HEK293T (cell line): ENCODE measurements around the gene SYPL2.

ENCODE experiments used
- ARNT ChIP-seq: fragments of 450-650 bp; IDR thresholded peaks from 2 replicates; pipeline ENCODE4 v1.6.1; 2017; ENCODE audit warnings: mild to moderate bottlenecking
- BHLHE40 ChIP-seq: fragments of 450-650 bp; IDR thresholded peaks from 2 replicates; pipeline ENCODE4 v1.6.1; 2016; ENCODE audit warnings: mild to moderate bottlenecking, moderate library complexity, borderline replicate concordance
- CTBP1 ChIP-seq: fragments of 450-650 bp; IDR thresholded peaks from 2 replicates; pipeline ENCODE4 v1.6.1; 2016; ENCODE audit warnings: borderline replicate concordance
- ELF4 ChIP-seq: fragments of 450-650 bp; IDR thresholded peaks from 2 replicates; pipeline ENCODE4 v1.6.1; 2017; ENCODE audit warnings: antibody characterized with exemption
- FOXA1 ChIP-seq: fragments of 450-650 bp; IDR thresholded peaks from 2 replicates; pipeline ENCODE4 v1.6.1; 2016; ENCODE audit warnings: mild to moderate bottlenecking
- FOXK2 ChIP-seq: fragments of 450-650 bp; IDR thresholded peaks from 2 replicates; pipeline ENCODE4 v1.6.1; 2016; ENCODE audit warnings: mild to moderate bottlenecking
- FOXM1 ChIP-seq: fragments of 450-650 bp; IDR thresholded peaks from 2 replicates; pipeline ENCODE4 v1.6.1; 2017; ENCODE audit warnings: mild to moderate bottlenecking, borderline replicate concordance
- HDGF ChIP-seq: fragments of 450-650 bp; IDR thresholded peaks from 2 replicates; pipeline ENCODE4 v1.6.1; 2017; ENCODE audit warnings: antibody characterized with exemption, borderline replicate concordance
- NFRKB ChIP-seq: fragments of 450-650 bp; IDR thresholded peaks from 2 replicates; pipeline ENCODE4 v1.6.1; 2016; ENCODE audit warnings: mild to moderate bottlenecking, moderate library complexity
- SP1 ChIP-seq: fragments of 450-650 bp; IDR thresholded peaks from 2 replicates; pipeline ENCODE4 v1.6.1; 2017
- SUZ12 ChIP-seq: fragments of 450-650 bp; IDR thresholded peaks from 2 replicates; pipeline ENCODE4 v1.6.1; 2016; ENCODE audit warnings: mild to moderate bottlenecking
- TARDBP ChIP-seq: fragments of 450-650 bp; IDR thresholded peaks from 2 replicates; pipeline ENCODE4 v1.6.1; 2016
- ZNF384 ChIP-seq: fragments of 450-650 bp; IDR thresholded peaks from 2 replicates; pipeline ENCODE4 v1.6.1; 2016
- TF ChIP-seq, protein P1 (sequence below): fragments of 450-650 bp; IDR thresholded peaks from 2 replicates; pipeline ENCODE4 v1.6.1; 2016

DNA sequence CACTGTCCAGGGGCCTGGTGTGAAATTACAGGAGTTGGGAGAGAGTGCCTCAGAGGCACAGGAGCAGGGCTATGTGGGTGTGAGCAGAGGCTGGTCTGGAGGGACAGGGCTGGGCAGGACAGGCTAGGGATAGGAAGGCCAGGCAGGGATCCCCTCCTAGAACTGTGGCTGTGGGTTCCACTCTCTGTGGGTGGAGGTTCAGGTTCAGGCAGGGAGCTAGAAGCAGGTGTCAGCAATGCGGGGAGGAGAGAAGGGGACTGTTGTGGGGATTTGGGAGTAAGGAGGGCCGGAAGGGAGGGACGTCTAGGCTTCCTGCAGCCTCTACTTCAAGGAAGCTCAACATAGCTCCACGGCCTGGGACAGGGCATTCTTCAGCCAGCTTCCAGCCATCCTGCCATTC lies 65.0 kb downstream of the SYPL2 start:
- no peak for TF ChIP-seq ZNF384
- TF ChIP-seq SUZ12, result no peak
- no peak for TF ChIP-seq FOXA1
- TF ChIP-seq HDGF, result no peak
- TF ChIP-seq SP1, result no peak
- TF ChIP-seq TARDBP, result no peak
- TF ChIP-seq BHLHE40, result no peak
- no peak for TF ChIP-seq NFRKB
- TF ChIP-seq, protein P1, sequence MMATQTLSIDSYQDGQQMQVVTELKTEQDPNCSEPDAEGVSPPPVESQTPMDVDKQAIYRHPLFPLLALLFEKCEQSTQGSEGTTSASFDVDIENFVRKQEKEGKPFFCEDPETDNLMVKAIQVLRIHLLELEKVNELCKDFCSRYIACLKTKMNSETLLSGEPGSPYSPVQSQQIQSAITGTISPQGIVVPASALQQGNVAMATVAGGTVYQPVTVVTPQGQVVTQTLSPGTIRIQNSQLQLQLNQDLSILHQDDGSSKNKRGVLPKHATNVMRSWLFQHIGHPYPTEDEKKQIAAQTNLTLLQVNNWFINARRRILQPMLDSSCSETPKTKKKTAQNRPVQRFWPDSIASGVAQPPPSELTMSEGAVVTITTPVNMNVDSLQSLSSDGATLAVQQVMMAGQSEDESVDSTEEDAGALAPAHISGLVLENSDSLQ, result no peak
- TF ChIP-seq ARNT, result no peak
- no peak for TF ChIP-seq FOXK2
- TF ChIP-seq ELF4, result no peak
- no peak for TF ChIP-seq FOXM1
- no peak for TF ChIP-seq CTBP1
